Measurements from ENCODE around the gene ANAPC1. TPM values are rescaled to one million over a fixed set of nuclear protein-coding genes. Genes with fewer than 3 reads are reported as not detected.

ANAPC1 gene
- polyA plus RNA-seq, 3 donors: 4.2 to 12.4 (median 6.8) TPM

DNA sequence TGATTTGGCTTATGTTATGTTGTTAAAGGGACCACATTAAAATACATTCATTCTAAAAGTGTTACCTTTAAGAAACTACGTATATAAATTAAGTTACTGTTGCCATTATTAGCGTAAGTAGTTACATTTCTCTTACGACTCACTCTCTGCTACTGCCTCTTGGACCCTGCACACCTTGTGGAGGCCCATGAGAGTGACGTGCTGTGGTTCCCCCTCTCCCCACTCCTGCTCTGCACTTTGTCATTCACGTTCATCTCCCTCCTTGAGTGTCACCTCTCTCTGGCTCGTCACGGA lies 13.6 kb upstream of the ANAPC1 start:
- H3K27ac ChIP-seq (ENCODE audit: low read depth in 1 of 2, low read length in 2 of 2): peak overlapping the region in 1 of 2 donors; percentile 11
- H3K9ac ChIP-seq (ENCODE audit: insufficient read depth, low read length, poor library complexity, severe bottlenecking): peak overlapping the region; percentile 62
- Mint-ChIP-seq H3K27me3 (ENCODE audit: low read depth in 3 of 3) (peaks cover 20 to 36% (median 23%) of the 10 kb centered on the region in 3 donors), H3K4me3 (peak overlapping the region; percentile 84 to 89), H3K4me1 (peaks cover 33% of the 10 kb centered on the region), H3K36me3 (peaks cover 0 to 4% of the 10 kb centered on the region in 2 donors), H3K9me3 (peaks cover 0 to 7% (median 4%) of the 10 kb centered on the region in 7 donors), H3K27ac (peak overlapping the region in 1 of 7 donors; percentile 75)
- H3K4me1 ChIP-seq (ENCODE audit: control insufficient read depth in 1 of 2, insufficient read depth in 2 of 2, low read length in 2 of 2): peaks cover 30 to 49% of the 10 kb centered on the region in 2 donors
- no peaks in the 10 kb centered on the region for H3K79me2 ChIP-seq (ENCODE audit: insufficient read depth, low read length)
- TF ChIP-seq, protein P1, sequence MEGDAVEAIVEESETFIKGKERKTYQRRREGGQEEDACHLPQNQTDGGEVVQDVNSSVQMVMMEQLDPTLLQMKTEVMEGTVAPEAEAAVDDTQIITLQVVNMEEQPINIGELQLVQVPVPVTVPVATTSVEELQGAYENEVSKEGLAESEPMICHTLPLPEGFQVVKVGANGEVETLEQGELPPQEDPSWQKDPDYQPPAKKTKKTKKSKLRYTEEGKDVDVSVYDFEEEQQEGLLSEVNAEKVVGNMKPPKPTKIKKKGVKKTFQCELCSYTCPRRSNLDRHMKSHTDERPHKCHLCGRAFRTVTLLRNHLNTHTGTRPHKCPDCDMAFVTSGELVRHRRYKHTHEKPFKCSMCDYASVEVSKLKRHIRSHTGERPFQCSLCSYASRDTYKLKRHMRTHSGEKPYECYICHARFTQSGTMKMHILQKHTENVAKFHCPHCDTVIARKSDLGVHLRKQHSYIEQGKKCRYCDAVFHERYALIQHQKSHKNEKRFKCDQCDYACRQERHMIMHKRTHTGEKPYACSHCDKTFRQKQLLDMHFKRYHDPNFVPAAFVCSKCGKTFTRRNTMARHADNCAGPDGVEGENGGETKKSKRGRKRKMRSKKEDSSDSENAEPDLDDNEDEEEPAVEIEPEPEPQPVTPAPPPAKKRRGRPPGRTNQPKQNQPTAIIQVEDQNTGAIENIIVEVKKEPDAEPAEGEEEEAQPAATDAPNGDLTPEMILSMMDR (IDR thresholded peaks at IDR 0.05): no peak
- no peaks in the 10 kb centered on the region for H3K36me3 ChIP-seq (replicated peaks in 1 of 2; ENCODE audit: control insufficient read depth in 1 of 2, insufficient read depth in 2 of 2, low read length in 2 of 2)
- H3K4me2 ChIP-seq (replicated peaks; ENCODE audit: extremely low read depth, low read length, poor library complexity, severe bottlenecking): peak overlapping the region; percentile 98
- WGBS (ENCODE audit: insufficient coverage): 2% methylated on average over 5 of the region's 7 CpGs
- peak overlapping the region; percentile 42 to 80 (median 73) for H3K4me3 ChIP-seq (replicated peaks in 1 of 3; ENCODE audit: low read depth in 2 of 3, low read length in 3 of 3)
- H3K9me3 ChIP-seq (replicated peaks in 1 of 2; ENCODE audit: control insufficient read depth in 1 of 2, insufficient read depth in 1 of 2, low read length in 2 of 2): no peaks in the 10 kb centered on the region
- DNase-seq: no peak
- peaks cover 13% of the 10 kb centered on the region for H4K20me1 ChIP-seq (ENCODE audit: insufficient read depth, low read length)
- peak overlapping the region; percentile 90 for H2AFZ ChIP-seq (ENCODE audit: insufficient read depth, low read depth, low read length, poor library complexity, severe bottlenecking)
- intact Hi-C loops (cut with micrococcal nuclease): loop anchor here (5.0 kb wide), 1 partner anchor 150 kb away; no protein-coding TSS in a partner anchor
- peaks cover 9 to 34% of the 10 kb centered on the region in 2 donors for H3K27me3 ChIP-seq (ENCODE audit: control insufficient read depth in 2 of 2, insufficient read depth in 2 of 2, low read length in 2 of 2)

DNA sequence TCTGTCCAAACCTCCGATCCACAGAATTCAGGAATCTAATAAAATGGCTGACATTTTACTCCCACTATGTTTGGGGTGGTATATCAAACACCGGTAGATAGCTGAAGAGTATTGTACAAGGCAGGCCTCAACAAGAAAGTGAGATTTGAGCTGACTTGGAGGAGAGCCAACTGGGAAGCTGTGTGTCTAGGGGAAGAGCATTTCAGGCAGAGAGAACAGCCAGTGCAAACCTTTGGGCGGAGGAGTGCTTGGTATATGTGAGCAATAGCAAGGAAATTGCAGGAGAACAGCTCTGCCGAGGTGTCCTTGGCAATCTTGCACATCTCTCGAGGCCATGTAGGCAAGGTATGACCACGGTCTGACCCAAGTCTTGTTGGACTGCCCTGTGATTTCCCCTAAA lies 12.6 kb upstream of the ANAPC1 start:
- no peak overlapping the region for H3K4me3 ChIP-seq (replicated peaks in 1 of 3; ENCODE audit: low read depth in 2 of 3, low read length in 3 of 3)
- Mint-ChIP-seq H3K27me3 (ENCODE audit: low read depth in 3 of 3) (peaks cover 19 to 36% (median 23%) of the 10 kb centered on the region in 3 donors), H3K36me3 (peaks cover 0 to 4% of the 10 kb centered on the region in 2 donors), H3K9me3 (peaks cover 0 to 7% (median 4%) of the 10 kb centered on the region in 7 donors), H3K27ac (peak overlapping the region in 1 of 7 donors; percentile 50), H3K4me3 (peak overlapping the region in 1 of 2 donors; percentile 3), H3K4me1 (peaks cover 33% of the 10 kb centered on the region)
- H3K27me3 ChIP-seq (ENCODE audit: control insufficient read depth in 2 of 2, insufficient read depth in 2 of 2, low read length in 2 of 2): peaks cover 9 to 34% of the 10 kb centered on the region in 2 donors
- intact Hi-C loops (cut with micrococcal nuclease): loop anchor here (5.0 kb wide), 1 partner anchor 151 kb away; no protein-coding TSS in a partner anchor
- no peaks in the 10 kb centered on the region for H3K79me2 ChIP-seq (ENCODE audit: insufficient read depth, low read length)
- peaks cover 13% of the 10 kb centered on the region for H4K20me1 ChIP-seq (ENCODE audit: insufficient read depth, low read length)
- H3K27ac ChIP-seq (ENCODE audit: low read depth in 1 of 2, low read length in 2 of 2): no peak overlapping the region
- no peaks in the 10 kb centered on the region for H3K36me3 ChIP-seq (replicated peaks in 1 of 2; ENCODE audit: control insufficient read depth in 1 of 2, insufficient read depth in 2 of 2, low read length in 2 of 2)
- peaks cover 30 to 49% of the 10 kb centered on the region in 2 donors for H3K4me1 ChIP-seq (ENCODE audit: control insufficient read depth in 1 of 2, insufficient read depth in 2 of 2, low read length in 2 of 2)
- no peak for DNase-seq
- H3K9me3 ChIP-seq (replicated peaks in 1 of 2; ENCODE audit: control insufficient read depth in 1 of 2, insufficient read depth in 1 of 2, low read length in 2 of 2): no peaks in the 10 kb centered on the region
- WGBS (ENCODE audit: insufficient coverage): 89% methylated on average over 4 of the region's 6 CpGs
- no peak overlapping the region for H3K9ac ChIP-seq (ENCODE audit: insufficient read depth, low read length, poor library complexity, severe bottlenecking)
- no peak overlapping the region for H3K4me2 ChIP-seq (replicated peaks; ENCODE audit: extremely low read depth, low read length, poor library complexity, severe bottlenecking)
- TF ChIP-seq, protein P1 (IDR thresholded peaks at IDR 0.05): no peak
- H2AFZ ChIP-seq (ENCODE audit: insufficient read depth, low read depth, low read length, poor library complexity, severe bottlenecking): no peak overlapping the region

Data from CD14-positive monocyte (primary cell).